GM19023 (cell line): ENCODE data around the gene FGFRL1.
"Not testable (repeated sequence)": the region's sequence is repeated elsewhere in the genome, so short reads cannot be mapped to it uniquely, and the experiment has no call there.

Experiments used
- ATAC-seq: cut with Tn5 transposase; IDR thresholded peaks from one replicate; pipeline ENCODE4 v1.9.1; 2021; ENCODE audit warnings: mild to moderate bottlenecking, moderate library complexity; ENCODE audit not compliant: unreplicated experiment

The FGFRL1 gene

DNA sequence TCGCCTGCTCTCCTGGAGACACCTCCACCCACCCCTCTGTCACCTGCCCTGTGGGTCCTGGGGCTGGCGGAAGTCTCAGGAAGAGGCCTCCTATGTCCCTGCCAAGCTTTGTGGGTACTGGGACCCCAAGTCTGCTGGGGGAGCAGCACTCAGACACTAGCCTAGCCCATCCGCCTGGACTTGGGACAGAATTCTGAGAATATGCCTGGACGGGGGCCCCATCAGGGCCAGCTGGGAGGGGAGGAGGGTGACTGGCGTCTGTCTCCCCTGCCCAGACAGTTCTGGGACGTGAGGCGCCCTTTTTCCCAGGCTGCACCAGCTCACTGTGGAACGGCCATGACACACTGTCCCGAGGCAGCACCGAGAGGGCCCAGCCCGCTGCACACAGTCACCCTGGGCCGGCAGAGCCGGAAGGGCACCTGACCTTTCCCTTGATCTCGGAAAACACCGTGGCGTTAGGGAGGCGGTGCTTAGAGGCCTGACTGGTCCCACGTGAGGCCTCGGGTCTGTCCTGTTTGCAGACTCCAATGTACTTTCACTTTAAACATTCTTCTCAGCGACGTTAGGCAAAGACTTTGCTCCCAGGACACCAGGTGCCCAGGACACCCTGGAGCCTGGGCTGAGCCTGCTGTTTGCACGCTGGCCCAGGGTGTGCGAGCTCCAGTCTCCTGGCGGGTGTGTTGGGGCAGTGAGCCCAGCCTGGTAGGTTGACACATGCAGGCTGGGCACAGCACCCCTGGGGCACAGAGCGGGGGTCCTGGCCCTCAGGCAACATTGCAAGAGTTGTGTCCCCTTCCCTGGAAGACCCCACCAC, 18.9 kb upstream of the FGFRL1 start:
- ATAC-seq: no peak

DNA sequence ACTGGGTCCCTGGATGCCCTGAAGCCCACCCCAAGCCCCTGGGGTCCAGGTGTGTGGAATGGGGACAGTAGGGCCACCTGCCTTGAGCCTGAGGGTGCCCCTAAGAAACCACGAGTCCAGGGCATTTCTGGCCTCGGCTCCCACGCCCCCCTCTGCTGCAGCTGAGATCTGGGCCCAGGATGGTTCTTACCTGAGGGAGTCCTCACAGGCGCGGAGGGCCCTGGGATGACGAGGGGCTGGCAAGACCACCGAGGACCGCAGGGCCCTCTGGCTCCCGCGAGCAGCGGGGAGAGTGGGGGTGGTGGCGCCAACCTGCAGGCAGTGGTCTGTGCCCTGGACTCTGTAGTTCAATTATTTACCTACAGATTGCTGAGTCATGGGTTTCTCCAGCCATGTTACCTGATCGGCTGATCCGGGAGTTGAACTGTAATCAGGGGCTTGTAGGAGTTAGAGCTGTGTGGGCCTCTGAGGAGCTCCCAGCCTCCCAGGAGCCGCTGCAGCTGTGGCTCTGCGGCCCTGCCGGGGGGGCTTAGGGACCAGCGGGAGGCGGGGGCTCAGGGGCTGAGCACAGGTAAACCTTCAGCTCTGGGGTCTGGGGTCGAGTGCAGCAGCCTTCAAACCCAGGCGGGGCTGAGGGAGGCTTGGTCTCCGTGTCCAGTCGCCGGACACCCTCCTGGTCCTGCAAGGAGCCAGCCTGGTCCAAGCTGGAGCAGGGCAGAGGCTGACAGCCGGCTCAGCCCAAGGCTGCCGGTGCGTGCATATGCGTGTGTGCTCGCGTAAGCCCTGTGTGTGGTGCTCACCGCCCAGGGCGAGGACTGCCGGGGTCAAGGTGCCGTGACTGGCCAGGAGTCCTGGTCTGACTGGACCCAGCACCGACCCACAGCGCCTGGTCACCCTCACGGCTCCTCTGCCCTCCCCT, 18.1 kb upstream of the FGFRL1 start, which contains the start of gene SLC26A1:
Gene SLC26A1 (minus strand): TSS at position 294 of the 919 bp plus-strand sequence. CDS start 1,701 bp downstream, outside the sequence.
- ATAC-seq: no peak

DNA sequence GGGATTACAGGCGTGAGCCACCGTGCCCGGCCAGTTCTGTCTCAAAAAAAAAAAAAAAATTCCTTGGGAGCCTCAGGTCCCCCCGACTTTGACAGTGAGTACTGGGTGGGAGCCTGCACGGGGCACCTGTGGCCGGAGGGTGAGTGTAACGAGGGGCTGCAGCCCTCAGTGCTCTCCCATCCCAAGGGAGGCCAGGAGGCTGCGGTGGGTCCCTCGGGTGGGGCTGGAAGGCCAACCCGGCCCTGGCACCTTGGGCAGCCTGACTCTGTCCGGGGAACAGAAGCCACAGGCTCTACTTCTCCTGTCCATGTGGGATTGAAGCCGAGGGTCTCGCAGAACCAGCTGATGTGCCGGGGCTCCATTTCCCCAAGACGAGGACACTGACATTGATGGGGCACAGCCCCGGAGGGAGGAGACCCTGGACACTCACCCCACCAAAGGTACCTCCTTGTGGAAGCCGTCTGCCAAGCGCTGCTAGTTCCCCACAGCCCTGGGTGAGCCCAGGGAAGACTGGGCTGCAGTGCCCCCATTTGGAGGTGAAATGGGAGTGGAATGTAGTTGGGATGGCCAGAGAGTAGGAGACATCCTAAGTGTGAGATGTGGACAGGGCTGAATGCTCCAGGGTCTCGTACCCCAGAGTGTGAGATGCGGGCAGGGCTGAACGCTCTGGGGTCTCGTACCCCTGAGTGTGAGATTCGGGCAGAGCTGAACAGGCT, 16.0 kb upstream of the FGFRL1 start:
- ATAC-seq: no peak

DNA sequence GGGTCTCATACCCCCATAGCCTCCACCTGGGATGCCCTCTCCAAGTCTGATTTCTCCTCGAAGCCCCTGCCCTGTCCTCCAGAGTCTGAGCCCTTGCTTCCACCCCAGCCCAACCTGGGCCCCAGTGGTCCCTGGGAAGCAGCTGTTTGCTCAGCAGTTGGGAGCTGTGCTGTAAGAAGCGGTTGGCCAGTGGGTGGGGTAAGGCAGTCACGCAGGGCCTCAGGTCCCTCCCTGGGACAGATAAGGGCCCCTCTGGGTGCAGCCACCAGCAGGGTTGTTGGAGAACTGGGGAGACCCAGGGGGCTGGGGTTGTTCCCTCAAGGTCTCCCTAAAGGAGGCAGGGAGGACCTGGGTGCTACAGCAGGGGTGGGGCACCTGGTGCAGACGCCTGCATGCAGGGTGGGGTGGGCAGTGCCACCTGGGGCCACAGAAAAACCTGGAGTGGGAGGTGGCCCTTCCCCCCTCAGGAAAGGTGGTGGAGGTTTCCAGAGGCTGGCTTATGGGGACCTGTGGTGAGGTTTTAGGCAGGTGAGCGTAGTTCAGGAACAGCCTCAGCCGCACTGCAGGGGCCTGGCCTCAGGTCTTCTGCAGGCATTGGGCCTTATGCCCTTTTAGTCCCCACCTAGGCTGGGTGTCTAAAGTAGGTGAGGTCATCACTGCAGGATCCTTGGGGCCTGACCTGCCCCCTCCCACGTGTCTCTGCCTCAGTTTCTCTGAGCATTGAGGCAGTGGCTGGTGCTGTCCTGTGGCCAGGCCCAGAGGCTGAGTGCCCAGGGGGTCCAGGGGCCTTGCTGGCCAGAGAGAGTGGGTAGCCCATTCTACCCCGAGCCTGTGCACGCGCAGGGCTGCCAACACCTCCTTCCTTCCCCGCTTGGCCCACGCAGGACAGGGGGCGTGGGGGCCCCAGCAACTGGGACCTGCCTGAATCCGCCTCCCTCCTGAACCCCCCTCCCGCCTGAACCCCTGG, 15.1 kb upstream of the FGFRL1 start:
- ATAC-seq: no peak

DNA sequence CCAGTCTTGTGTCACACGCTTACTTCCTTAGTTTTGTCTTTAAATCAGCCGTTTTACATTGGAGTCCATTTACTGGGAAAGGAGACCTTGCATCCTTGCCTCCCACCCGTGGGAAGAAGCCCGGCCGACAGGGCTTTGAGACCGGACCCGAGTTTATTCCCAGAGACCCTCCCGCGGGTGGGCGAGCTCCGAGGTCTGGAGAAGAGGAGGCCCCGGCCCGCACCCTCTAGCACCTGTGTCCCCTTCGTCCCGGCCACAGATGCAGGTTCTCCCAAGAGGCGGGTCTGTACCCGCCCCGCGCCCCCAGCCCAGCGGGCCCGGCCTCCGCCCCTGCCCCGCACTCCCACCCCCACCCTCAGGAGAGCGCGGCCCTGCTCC, 14.4 kb upstream of the FGFRL1 start:
- ATAC-seq: no peak

DNA sequence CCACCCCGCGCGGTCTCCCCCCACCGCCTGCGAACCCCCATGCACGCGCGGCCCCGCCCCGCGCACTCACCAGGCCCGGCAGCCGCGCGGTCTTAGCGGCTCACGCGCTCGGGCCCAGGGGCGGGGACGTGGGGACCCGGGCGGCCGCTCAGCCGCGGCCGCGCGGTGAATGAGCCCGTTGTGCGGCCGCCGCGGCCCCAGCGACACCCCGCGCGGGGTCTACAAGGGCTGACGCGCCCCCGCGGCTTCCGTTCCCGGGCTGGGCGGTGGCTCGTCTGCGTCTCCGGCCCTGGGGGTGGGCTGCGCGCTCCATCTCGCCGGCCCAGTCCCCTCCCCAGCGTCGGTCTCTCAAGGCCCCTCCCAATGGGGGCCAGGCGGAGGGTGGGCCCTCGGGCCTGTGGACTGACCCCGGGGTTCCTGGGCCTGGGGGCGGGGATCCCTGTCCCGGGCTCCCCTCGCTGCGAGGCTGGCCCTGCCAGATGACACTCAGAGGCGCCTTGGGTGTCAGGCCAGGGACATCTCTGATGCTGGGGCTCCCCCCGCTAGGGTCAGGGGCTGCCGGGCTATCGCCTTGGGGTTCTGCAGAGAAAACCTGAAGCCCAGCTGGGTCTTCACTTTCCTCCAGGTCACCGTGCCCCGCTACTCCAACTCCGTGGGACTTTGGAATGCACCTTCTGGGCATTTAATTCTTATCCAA, 13.9 kb upstream of the FGFRL1 start:
- ATAC-seq: no peak

DNA sequence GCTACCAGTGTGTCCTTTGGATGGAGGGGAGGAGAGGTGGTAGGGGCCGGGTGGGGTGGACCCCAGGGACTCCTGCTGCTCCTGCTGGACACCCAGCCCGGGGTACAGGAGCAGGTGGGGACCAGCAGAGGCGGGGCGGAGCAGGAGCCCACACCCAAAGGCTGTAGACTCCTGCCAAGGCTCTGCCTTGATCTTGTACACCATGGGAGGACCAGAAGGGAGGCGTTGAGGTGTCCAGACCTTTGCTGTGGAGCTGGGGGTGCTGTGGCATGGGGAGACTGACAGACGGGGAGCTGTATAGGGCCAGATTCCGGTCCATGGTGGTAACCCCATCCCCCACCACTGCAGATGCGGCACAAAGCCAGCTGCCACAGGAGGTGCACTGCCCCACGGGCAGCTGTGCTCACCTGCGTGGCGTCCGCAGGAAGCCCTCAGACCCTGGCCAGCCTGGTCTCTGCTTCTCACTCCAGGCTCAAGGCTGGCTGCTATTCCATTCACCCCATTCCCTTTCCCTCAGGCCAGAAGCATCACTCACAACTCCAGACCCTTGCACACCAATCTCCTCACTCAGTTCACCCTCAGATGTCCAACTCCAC, 13.2 kb upstream of the FGFRL1 start:
- no peak for ATAC-seq

DNA sequence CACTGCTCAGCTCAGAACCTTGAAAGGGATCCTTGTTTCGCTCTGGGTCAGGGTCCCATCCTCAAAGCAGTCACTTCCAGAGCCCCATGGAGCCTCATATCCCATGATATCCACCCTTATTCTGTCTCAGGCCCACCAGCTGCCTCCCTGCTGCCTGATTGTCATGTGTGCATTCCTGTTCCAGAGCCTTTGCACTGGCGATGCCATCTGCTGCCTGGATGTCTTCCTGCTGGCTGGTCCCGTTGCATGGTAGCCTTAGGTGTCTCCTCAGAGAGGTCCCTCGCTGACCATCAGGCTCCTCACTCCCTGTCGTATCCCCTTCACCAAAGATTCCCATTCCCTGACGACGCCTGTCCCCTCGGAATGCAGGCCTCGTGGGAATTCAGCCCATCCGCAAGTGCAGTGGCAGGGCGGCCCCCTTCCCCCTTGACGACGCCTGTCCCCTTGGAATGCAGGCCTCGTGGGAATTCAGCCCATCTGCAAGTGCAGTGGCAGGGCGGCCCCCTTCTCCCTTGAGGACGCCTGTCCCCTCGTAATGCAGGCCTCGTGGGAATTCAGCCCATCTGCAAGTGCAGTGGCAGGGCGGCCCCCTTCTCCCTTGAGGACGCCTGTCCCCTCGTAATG, 12.1 kb upstream of the FGFRL1 start:
- not testable (repeated sequence) for ATAC-seq

DNA sequence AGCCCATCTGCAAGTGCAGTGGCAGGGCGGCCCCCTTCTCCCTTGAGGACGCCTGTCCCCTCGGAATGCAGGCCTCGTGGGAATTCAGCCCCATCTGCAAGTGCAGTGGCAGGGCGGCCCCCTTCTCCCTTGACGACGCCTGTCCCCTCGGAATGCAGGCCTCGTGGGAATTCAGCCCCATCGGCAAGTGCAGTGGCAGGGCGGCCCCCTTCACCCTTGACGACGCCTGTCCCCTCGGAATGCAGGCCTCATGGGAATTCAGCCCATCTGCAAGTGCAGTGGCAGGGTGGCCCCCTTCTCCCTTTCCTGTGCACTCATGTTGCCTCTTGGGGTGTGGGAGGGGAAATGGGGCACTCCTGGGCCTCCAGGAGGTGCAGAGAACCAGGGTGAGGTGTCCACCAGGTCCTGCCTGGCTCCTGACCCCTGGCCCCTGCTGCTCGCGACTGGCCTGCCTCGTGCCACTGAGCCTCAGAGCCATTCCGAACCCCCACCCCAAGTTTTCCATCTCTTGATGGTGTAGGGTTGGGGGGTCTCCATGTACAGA, 11.5 kb upstream of the FGFRL1 start:
- no peak for ATAC-seq

DNA sequence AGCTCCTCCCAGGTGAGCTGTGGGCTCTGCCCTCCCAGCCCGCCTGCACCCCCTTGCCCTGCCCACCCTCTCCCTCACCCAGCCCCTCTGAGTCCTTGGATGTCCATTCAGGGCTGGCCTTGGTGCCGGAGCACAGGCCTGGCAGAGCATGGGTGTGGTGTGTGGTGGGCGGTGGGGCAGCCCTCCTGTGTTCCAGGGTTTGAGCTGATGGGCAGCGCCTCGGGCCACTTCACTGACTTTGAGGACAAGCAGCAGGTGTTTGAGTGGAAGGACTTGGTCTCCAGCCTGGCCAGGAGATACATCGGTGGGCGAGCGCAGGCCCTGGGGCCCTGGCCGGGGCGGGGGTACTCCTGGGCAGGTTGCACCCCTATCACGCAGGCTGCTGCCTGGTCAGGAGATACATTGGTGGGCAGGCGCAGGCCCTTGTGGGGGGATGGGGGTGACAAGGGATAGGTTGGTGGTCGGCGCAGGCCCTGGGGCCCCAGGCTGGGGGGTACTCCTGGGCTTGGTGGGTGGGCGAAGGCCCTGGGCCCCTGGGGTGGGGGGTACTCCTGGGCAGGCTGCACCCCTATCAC, 10.7 kb upstream of the FGFRL1 start:
- ATAC-seq: no peak

DNA sequence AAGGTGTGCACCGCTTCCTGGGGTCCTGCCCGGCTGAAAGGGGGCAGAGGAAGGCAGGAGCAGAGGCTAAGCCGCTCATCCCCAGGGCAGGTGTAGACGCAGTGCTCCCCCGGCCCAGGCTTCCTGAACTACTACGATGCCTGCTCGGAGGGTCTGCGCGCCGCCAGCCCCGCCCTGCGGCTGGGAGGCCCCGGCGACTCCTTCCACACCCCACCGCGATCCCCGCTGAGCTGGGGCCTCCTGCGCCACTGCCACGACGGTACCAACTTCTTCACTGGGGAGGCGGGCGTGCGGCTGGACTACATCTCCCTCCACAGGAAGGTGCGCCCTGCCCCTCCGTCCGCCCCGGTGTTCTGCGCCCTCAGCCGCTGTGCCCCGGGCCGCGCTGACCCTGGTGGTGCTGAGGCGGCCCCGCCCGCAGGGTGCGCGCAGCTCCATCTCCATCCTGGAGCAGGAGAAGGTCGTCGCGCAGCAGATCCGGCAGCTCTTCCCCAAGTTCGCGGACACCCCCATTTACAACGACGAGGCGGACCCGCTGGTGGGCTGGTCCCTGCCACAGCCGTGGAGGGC, 9.8 kb upstream of the FGFRL1 start:
- no peak for ATAC-seq

DNA sequence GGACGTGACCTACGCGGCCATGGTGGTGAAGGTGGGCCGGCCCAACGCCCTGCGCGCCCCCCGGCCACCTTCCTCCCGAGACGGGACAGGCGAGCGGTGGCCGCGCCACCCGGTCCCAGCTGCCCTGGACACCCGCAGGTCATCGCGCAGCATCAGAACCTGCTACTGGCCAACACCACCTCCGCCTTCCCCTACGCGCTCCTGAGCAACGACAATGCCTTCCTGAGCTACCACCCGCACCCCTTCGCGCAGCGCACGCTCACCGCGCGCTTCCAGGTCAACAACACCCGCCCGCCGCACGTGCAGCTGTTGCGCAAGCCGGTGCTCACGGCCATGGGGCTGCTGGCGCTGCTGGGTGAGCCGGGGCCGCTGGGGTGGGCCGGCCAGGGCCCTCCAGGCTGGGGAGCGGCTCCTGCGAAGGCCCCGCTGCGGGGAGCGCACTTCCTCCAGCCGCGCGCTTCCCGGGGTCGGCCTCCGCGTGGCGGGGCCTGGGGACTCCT, 9.2 kb upstream of the FGFRL1 start:
- ATAC-seq: no peak

DNA sequence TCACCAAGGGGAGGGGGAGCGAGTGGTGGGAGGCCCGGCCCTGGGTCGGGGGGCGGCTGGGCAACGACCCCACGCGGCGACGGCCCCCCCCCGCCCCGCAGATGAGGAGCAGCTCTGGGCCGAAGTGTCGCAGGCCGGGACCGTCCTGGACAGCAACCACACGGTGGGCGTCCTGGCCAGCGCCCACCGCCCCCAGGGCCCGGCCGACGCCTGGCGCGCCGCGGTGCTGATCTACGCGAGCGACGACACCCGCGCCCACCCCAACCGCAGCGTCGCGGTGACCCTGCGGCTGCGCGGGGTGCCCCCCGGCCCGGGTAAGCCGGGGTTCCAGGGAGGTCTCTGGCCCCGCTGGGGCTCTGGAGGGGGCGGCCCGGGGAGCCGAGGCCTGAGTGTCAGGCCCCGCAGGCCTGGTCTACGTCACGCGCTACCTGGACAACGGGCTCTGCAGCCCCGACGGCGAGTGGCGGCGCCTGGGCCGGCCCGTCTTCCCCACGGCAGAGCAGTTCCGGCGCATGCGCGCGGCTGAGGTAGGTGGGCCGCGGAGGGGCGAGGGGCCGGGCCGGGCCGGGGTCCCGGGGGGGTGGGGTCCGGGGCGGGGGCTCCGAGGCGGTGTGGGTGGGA, 8.7 kb upstream of the FGFRL1 start:
- ATAC-seq: no peak

DNA sequence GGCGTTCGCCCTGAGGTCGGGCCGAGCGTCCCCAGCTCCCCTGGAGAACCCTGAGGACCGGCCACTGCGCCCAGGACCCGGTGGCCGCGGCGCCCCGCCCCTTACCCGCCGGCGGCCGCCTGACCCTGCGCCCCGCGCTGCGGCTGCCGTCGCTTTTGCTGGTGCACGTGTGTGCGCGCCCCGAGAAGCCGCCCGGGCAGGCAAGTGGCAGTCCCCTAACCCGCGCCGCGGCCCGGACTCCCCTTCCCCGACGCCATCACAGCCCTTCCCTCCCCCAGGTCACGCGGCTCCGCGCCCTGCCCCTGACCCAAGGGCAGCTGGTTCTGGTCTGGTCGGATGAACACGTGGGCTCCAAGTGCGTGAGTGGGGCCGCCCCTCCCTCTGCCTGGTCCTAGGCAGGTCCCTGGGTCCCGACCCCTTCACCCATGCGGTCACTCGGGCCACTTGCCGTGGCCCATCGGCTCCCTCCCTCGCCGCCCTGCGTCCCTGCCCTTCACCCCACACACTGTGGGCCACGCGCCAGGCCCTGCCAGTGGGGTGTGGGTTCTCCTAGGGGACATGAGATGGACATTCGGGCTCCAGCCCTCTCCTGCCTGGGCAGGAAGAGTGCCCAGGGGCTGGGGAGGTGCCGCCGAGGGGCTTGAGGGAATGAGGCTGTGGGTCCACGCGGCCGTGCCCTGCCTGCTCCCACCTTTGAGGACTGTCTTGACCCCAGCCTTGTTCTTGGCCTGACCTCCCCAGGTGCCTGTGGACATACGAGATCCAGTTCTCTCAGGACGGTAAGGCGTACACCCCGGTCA, 8.0 kb upstream of the FGFRL1 start:
- no peak for ATAC-seq

DNA sequence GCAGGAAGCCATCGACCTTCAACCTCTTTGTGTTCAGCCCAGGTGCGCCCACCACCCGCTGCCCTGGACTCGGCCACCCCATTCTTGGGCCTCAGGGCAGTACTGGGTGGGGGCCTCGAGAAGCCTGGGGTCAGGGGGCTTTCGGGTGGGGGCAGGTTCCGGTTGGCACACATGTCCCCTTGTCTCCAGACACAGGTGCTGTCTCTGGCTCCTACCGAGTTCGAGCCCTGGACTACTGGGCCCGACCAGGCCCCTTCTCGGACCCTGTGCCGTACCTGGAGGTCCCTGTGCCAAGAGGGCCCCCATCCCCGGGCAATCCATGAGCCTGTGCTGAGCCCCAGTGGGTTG, 7.4 kb upstream of the FGFRL1 start:
- ATAC-seq: no peak
